WERI-Rb-1 (cell line): Measurements from ENCODE around the gene ITIH5.

Experiments
- DNase-seq: peaks from one replicate; pipeline ENCODE4 v3.0.0-alpha.2; 2020
- H3K27ac ChIP-seq: fragments of 250-450 bp; sonication (Bioruptor Pico); 2 replicates; pipeline ENCODE4 v1.5.1; 2020; ENCODE audit warnings: mild to moderate bottlenecking, moderate library complexity
- H3K27me3 ChIP-seq: fragments of 250-450 bp; sonication (Bioruptor Pico); 2 replicates; pipeline ENCODE4 v1.5.1; 2021; ENCODE audit warnings: mild to moderate bottlenecking, low read depth, moderate library complexity; ENCODE audit not compliant: insufficient read depth, severe bottlenecking
- H3K36me3 ChIP-seq: fragments of 250-450 bp; sonication (Bioruptor Pico); 2 replicates; pipeline ENCODE4 v1.5.1; 2020; ENCODE audit warnings: mild to moderate bottlenecking, moderate library complexity
- H3K4me3 ChIP-seq: 2 replicates; pipeline ENCODE4 v1.5.1; 2011; ENCODE audit warnings: low read depth, mild to moderate bottlenecking, control low read depth, low read length
- H3K9me3 ChIP-seq: fragments of 250-450 bp; sonication (Bioruptor Pico); 2 replicates; pipeline ENCODE4 v1.5.1; 2021; ENCODE audit warnings: mild to moderate bottlenecking, moderate library complexity; ENCODE audit not compliant: severe bottlenecking
- TF ChIP-seq, protein P1 (sequence below): IDR thresholded peaks from 2 replicates; pipeline ENCODE4 v1.5.1; 2011; ENCODE audit warnings: low read depth, mild to moderate bottlenecking, control low read depth, inconsistent platforms, low read length

The ITIH5 gene

DNA sequence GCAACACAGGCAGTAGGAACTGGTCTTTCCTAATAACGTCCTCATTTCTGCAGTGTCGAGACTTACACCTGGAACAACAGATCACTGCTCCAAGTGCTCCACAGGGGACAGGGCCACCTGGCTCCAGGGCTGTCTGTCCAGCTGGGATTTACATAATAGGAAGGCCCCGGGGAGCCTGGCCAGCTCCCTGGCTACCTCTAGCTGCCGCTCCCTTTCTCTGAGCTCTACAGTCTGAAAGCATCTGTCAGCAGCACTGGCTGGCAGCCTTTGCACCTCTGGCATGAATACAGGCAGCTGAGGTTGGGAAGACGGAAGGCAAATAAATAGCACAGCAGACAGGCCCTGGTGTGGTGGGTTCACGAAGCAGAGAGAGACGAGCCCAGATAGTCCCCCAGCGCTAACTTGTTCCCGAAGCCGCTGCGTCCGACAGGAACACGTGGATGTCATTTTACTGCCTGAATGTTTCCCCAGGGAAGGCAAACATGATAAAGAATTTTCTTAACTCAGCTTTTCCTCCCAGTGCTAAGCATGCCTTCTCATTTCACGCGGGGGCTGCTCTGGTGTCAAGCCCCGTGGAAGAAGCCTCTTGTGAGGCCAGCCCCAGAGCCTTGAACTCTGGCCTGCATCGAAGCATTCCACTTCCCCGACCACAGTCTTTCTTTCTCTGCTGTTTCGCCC lies 105.4 kb downstream of the ITIH5 start:
- peaks cover 8% of the 10 kb centered on the region for H3K27me3 ChIP-seq
- no peak overlapping the region for H3K4me3 ChIP-seq
- no peak overlapping the region for H3K27ac ChIP-seq
- TF ChIP-seq, protein P1, sequence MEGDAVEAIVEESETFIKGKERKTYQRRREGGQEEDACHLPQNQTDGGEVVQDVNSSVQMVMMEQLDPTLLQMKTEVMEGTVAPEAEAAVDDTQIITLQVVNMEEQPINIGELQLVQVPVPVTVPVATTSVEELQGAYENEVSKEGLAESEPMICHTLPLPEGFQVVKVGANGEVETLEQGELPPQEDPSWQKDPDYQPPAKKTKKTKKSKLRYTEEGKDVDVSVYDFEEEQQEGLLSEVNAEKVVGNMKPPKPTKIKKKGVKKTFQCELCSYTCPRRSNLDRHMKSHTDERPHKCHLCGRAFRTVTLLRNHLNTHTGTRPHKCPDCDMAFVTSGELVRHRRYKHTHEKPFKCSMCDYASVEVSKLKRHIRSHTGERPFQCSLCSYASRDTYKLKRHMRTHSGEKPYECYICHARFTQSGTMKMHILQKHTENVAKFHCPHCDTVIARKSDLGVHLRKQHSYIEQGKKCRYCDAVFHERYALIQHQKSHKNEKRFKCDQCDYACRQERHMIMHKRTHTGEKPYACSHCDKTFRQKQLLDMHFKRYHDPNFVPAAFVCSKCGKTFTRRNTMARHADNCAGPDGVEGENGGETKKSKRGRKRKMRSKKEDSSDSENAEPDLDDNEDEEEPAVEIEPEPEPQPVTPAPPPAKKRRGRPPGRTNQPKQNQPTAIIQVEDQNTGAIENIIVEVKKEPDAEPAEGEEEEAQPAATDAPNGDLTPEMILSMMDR: no peak
- no peaks in the 10 kb centered on the region for H3K36me3 ChIP-seq
- no peaks in the 10 kb centered on the region for H3K9me3 ChIP-seq
- no peak for DNase-seq

DNA sequence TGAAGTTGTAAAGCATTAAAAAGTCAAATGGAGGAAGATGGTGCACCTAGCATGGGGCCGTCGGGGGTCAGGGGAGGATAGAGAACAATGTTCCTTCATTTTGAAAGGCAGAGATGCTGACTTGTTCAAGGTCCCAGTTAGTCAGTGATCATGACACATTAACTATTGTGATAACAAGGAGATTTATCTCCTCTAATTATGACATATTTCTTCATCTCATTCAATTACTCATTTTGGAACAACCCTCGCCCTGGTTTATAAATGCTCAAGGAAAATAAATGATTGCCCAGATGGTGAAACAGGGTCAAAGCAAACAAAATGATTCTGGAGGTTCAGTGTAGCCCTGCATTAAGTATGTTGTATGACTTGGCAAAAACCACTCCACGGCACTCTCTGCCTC lies 106.2 kb downstream of the ITIH5 start:
- Histone ChIP-seq H3K27me3 (peaks cover 10% of the 10 kb centered on the region), H3K4me3 (no peak overlapping the region), H3K36me3 (no peaks in the 10 kb centered on the region), H3K27ac (no peak overlapping the region), H3K9me3 (no peaks in the 10 kb centered on the region)
- TF ChIP-seq, protein P1: no peak
- no peak for DNase-seq

DNA sequence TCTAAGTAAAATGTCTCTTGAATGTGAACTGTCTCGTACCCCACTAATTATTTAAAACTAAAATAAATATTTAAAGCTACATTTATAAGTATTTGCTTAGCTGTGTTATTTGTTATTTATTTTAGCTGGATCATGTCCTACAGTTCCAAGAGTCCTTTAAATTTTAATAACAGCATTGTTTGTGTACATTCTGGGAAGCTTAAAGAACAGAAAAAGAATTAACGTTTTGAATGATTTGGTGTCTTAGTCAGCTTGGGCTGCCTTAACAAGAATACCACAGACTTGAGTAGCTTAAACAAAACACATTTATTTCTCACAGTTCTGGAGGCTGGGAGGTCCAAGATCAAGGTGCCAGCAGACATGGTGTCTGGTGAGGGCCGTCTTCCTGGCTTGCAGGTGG lies 107.4 kb downstream of the ITIH5 start:
- no peak overlapping the region for H3K27ac ChIP-seq
- no peaks in the 10 kb centered on the region for H3K36me3 ChIP-seq
- TF ChIP-seq, protein P1: no peak
- no peaks in the 10 kb centered on the region for H3K9me3 ChIP-seq
- peaks cover 10% of the 10 kb centered on the region for H3K27me3 ChIP-seq
- H3K4me3 ChIP-seq: no peak overlapping the region
- no peak for DNase-seq

GRCh38 chr10:7558036-7558435 lies 108.7 kb downstream of the ITIH5 start:
- Histone ChIP-seq H3K4me3 (no peak overlapping the region), H3K9me3 (no peaks in the 10 kb centered on the region), H3K36me3 (no peaks in the 10 kb centered on the region), H3K27ac (no peak overlapping the region), H3K27me3 (peaks cover 4% of the 10 kb centered on the region)
- TF ChIP-seq, protein P1: no peak
- no peak for DNase-seq

- TF ChIP-seq, protein P1: no peak
- H3K9me3 ChIP-seq: no peaks in the 10 kb centered on the region
- no peak overlapping the region for H3K27ac ChIP-seq
- H3K36me3 ChIP-seq: no peaks in the 10 kb centered on the region
- H3K4me3 ChIP-seq: no peak overlapping the region
- no peak for DNase-seq
- peaks cover 2% of the 10 kb centered on the region for H3K27me3 ChIP-seq
Observed at GRCh38 chr10:7553531-7553930, 113.2 kb downstream of the ITIH5 start.
